NCI-H345 treated with DMSO at 0.1 percent for 48 hours (cell line): Measurements from ENCODE around the gene PIP5K1C.

ENCODE experiments used
- DNase-seq: peaks from one replicate; lab custom pipeline; 2025; ENCODE audit not compliant: unreplicated experiment; lab: John Stamatoyannopoulos, UW

PIP5K1C gene

GRCh38 chr19:3646336-3647092, 53.8 kb downstream of the PIP5K1C start:
- DNase-seq = no peak

DNA sequence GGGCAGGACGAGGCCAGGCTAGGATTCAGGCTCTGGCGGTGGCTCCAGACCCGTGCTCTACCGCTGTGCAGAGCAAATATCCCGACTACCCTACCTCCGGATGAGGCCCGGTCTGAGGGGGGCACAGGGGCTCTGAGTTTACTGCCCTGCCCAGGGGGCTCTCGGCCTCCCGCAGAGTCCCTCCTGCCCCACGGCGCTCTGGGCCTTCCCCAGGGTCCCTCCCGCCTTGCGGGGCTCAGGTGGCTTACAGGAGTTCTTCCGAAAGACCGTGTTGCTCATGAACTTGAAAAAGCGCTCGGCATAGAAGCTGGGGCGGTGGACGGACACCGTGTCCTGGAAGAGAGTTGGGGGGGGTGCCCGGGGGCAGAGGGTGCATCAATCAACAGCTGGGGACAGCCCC, 54.5 kb downstream of the PIP5K1C start:
- no peak for DNase-seq

DNA sequence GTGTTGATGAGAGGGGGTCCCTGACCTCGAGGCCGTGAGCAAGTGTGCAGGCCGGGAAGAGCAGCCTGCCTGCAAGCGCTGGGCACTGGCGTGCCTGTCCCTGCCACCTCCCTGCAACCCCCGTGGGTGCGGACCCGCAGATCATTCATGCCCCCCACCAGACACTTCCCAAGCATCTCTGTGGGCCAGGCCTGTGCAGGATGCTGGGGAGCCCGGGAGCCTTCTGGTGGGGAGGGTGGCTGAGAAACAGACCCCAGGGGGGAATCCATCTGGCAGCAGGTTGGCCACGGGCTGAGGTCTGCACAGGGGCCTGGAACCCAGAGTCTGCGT, 55.2 kb downstream of the PIP5K1C start:
- no peak for DNase-seq

GRCh38 chr19:3644351-3645066, 55.8 kb downstream of the PIP5K1C start:
- no peak for DNase-seq

GRCh38 chr19:3643674-3644313, 56.5 kb downstream of the PIP5K1C start:
- no peak for DNase-seq

DNA sequence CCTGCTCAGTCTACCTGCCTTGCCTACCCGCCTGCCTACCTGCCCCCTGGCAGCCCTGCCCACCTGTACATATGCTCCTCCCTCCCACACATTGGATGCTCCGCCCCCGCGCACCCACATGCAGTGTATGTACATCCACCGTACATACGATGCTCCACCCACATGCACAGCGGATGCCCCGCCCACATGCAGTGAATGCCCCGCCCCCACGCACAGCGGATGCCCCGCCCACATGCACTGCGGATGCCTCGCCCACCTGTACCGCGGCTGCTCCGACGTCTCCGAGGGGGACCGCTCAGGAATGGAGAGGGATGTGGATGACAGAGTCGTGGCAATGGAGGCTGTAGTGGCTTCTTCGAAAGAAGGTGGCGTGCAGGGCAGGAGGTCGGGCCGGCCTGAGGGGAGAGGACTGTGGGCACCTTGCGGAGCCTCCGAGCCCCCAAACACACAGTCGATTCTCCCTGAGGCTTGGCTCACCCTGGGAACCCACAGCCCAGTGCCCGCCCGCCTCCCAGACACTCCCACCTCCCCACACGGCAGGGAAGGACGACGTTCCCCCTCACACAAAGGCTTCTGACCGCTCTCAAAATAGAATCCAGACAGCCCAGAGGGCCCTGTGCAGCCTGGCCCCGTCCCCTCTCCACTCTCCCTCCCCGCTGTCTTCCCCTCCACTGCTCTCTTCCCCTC, 57.1 kb downstream of the PIP5K1C start:
- DNase-seq = no peak

GRCh38 chr19:3642296-3642695, 58.0 kb downstream of the PIP5K1C start:
- DNase-seq = no peak

DNA sequence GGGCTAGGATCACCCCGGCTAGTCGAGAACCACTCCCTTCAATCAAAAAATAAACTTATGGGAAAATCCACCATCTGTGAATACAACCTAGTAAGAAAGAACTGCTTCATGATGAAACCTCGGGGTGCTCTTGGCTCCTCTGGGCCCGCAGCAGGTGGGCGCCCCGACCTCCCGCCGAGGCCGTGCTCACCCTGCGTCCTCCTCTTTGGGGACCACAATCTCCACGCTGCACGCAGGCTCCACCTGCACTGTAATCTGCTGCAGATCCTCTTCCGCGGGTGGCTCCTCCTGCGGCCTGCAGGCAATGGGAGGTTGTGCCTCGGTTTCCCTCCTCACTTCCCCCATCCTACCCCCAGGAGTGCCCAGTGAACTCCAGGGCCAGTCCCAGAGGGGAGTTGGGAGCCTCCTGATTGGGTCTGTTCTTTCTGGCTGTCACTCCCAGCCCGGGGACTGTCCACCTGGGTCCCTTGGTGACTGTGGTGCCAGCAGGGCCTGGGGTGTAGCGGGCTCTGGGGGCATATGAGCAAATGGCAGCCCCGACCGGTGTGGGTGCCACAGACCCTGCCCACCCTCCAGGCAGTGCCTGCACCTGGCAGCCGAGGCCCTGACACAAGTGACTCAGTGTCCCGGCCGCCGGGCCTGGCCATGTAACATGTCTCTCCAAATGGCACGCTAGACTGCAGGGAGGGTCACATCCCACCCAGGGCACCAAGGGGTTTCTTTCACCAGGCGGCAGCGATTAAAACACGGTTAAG, 58.6 kb downstream of the PIP5K1C start:
- DNase-seq = no peak

DNA sequence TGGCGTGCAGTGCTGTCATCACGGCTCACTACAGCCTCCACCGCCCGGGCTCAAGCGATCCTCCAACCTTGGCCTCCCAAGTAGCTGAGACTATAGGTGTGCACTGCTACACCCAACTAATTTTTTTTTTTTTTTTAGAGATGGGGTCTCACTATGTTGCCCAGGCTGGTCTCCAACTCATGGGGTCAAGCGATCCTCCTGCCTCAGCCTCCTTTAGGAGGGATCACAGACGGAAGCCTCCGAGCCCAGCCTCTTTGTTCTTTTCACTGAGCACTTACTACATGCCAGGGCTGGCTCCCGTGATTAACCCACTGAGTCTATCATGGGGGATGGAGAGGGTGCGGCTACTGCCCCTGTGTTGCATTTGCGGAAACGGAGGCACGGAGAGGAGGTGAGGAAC, 60.8 kb downstream of the PIP5K1C start:
- DNase-seq = no peak

DNA sequence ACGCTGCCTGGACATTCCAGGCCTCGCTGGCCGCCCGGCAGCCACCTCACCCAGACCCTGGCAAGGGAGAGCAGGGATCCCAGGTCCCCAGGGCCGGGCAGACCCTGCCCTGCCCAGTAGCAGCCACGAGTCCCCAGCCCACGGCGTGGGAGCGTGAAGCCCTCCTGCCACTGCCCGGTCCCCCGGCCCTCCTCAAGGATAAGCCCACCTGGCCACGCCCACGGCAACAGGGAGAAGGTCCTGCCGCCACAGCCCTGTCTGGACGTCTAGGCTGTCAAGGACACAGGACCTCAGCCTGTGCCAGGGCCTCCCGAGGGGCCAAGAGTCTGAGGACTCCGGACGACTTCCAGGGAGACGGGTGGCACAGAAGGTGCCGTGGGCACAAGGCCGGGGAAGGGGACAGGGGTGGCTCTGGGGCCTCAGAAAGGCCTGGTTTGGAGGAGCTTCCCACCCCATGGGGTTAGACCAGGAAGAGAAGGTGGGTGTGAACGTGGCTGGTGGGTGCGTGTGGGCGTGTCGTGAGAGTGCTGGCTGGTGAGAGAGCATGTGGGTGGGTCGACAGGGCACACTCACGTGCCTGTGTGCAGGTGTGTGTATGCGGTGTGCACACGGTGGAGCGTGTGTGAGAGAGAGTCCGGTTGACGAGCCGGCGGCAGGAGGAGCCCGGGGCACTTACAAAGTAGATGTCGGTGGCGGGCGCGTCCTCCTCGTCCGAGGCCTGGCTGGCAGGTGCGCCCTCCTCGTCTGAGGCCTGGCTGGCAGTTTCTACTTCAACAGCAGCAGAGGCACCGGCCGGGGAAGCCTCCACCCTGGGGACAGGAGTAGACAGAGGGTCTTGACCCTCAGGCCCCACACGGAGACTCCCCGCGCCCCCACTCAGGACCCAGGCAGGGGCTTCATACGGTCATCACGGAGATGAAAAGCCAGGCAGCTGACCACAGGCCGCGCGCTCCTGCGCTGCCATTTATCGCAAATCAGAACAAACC, 61.8 kb downstream of the PIP5K1C start:
- DNase-seq = no peak

GRCh38 chr19:3637621-3638020, 62.6 kb downstream of the PIP5K1C start:
- no peak for DNase-seq

- DNase-seq = no peak
Observed at GRCh38 chr19:3636962-3637361, 63.3 kb downstream of the PIP5K1C start.

- no peak for DNase-seq
Observed at GRCh38 chr19:3636506-3636905, 63.8 kb downstream of the PIP5K1C start.

- DNase-seq = no peak
Observed at GRCh38 chr19:3634496-3635045, 65.7 kb downstream of the PIP5K1C start.

GRCh38 chr19:3633559-3633988, 66.7 kb downstream of the PIP5K1C start:
- no peak for DNase-seq

DNA sequence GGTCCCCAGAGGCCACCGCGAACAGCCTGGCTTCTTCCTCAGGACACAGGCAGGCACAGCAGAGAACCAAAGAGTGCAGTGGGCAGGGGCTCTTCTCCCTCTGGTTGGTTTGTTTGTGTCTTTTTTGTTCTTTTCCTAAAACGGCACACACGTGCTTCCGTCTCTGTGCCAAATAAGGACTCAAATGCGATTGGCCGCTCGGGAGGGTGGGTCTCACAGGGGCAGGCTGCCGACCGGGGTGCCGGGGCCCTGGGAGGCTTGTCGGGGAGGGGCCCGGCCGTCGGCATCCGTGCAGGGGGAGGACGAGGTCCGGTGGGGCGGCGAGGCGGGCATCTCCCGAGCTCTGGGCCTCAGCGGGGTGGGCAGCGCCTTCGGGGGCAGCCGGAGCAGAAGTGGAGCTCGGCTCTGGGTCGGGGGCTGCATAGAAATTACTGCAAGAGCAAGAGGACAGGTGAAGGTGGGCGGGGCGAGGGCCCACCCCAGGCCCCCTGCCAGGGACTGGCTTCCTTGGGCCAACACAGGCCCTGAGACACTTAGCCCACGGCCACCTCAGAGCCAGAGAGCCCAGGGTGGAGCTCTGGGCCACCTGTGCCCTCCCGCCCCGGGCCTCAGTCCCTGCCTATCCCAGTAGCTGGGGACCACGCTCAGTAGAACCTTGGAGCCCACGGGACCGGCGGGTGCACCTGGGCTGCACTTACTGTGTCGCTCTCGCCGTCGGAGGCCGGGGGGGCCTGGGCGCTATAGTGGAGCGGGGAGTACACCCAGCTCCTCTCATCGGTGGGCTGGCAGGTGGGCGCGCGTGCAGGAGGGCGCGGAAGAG, 67.3 kb downstream of the PIP5K1C start:
- no peak for DNase-seq

DNA sequence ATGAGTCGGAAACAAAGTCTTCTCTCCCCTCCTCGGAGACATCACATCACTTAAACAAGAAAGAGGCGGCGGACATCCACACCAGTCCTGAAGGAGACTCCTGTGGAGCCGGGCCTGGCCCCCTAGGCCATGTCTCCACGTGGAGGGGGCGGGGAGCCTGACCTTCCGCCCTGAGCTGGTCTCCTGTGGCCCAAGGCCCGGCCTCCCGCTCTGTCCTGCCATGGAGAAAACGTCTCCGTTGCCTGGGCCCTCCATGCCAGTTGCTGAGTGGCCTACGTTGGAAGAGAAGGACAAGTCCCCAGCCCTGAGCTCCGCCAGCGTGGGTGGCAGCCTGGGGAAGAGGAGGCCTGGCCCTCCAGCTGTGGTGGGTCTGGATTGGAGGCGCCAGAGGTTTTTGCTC, 68.2 kb downstream of the PIP5K1C start:
- DNase-seq = no peak

DNA sequence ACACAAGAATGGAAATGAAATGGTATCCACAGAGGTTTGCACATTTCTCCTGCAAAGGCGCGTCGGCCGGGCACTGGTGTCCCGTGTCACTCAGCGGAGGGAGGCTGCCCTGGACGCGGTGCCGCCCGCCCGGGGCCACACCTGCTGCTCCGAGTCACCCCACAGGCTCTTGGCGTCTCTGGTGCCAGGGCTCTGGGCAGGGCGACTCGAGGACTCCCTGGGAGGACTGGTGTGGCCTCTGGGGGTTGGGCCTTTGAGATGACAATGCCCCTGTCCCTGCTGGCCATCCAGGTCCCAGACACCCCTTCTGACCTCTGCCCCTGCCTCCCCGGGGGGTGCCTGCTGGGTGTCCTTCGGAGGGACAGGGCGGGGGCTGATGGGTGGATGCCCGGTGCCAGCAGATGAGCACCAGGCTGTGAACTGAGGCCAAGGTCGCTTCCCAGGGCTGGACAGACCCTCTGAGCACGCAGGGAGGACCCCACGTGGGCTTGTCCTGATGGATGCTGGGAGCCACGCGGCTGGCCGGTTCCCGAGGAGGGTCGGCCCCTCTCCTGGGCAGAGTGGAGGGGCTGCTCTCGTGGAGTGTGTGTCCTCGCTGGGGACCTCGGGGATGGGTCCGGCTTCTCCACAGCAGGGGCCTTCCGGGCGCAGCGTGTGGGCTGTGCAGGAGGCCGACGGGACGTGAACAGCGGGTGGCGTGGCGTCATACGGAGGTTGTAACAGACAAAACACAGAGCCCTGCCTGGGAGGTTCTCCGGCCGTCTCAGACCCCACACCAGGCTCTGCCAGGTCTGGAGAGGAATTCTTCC, 69.0 kb downstream of the PIP5K1C start:
- no peak for DNase-seq
